Inflammatory macrophage (primary cell): ENCODE measurements around the gene OR51E2.
A peak's percentile ranks its signal among the peaks of the same experiment; 100 is the strongest.

Experiments used
- DNase-seq, 2 donors: peaks; one replicate each; pipeline ENCODE4 v3.0.0-alpha.2; 2020 to 2022

OR51E2 gene

GRCh38 chr11:4662876-4663275 is 34.8 kb downstream of the OR51E2 start:
- DNase-seq, result no peak

GRCh38 chr11:4658629-4659445 is 38.8 kb downstream of the OR51E2 start:
- DNase-seq, result no peak

- DNase-seq, result no peak
These were observed 42.9 kb downstream of the OR51E2 start for GRCh38 chr11:4654635-4655369.

DNA sequence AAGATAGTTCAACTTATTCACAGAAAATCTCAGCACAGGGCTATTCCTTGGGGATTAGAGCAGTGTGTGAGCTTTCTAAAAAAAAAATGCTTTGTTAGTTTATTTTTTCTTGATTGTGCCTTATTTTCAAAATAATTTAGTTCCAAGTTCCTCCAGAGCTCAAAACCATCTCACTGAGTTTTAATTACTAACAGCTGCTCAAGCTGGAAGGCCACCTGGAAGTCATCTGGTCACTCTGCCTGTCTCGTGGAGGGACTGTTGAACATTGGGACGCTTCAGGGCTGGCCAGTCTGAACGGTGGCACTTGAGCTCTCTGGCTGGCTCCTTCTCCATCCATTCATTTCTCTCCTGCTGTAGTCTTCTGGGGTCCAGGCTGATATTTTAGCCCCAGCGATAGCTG is 49.9 kb downstream of the OR51E2 start:
- no peak for DNase-seq

- no peak for DNase-seq
These were observed 51.7 kb downstream of the OR51E2 start for GRCh38 chr11:4645974-4646373.

DNA sequence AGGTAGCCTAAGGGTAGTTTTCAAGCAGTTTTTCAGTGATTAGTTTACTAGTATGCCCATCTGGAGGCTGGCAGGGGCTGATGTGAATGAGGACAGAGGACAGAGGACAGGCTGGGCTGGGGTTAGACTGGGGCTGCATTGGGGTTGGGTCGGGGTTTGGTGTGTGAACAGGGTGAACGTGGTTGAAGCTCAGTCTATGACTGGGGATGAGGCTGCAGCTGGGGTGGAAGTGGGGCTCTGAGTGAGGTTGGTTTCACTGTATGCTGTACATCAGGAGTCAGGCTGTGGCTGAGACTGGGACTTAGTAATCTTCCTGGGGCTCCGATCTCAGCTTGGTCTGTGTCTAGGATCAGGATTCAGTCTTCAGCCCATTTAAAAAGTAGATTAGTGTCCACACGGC is 53.4 kb downstream of the OR51E2 start:
- DNase-seq, result no peak

DNA sequence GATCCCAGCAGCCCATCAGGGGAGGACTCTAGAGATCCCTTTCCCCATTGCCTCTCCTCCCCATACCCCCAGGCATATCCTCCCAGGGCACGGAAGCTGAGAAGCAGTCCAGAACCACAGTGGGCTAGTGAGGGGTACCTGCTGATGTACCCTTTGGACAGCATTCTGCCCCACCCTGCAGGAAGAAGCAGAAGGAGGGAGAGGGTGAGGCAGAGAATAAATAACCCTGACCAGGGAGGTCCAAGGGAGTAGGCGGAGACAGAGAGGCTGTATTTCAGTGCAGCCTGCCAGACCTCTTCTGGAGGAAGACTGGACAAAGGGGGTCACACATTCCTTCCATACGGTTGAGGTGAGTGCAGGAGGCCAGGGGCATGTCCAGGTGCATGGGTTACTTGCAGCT is 54.0 kb downstream of the OR51E2 start, which contains the start of gene OR51E1:
OR51E1 (plus strand) TSS at position 301 of the 400 bp plus-strand sequence. CDS start 8,545 bp downstream, outside the sequence.
- DNase-seq, result no peak

- no peak for DNase-seq
These were observed 54.6 kb downstream of the OR51E2 start for GRCh38 chr11:4643076-4643475.

DNA sequence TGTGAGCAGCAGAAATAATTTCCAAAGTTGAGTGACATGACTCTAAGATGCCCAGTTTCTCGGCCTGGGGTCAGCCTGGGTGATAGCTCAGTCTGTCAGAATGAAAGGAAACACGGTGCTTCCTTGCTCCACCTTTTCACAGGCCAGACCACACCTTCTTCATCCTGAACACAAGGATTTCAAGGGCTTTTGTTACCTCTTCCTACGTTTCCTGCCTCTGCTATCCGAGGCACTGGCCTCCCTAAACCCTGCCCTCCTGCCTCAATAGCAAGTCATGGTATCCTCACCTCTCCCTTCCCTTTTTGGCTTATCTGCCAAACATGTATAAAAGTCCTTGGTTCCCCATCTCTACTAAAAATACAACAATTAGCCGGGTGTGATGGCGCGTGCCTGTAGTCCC is 55.6 kb downstream of the OR51E2 start:
- no peak for DNase-seq

DNA sequence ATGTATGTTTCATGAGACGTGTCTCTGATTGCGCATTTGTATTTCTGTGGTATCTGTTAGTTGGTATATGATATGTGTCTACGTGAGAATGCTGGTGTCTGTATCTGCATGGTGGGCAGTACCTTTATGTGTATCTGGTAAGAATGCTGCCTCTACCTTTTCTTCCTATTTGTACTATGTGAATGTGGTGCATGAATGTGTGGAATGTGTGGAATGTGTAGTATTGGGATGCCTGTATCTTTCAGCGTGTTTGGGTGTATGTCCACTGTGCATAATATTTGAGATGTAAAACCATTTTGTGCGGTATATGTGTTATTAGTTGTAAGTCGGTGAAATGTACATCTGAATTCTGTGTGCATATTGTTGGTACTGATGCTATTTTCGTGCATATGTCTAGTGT is 56.2 kb downstream of the OR51E2 start:
- no peak for DNase-seq

- no peak for DNase-seq
These were observed 57.7 kb downstream of the OR51E2 start for GRCh38 chr11:4639931-4640330.

- DNase-seq, result no peak
These were observed 60.0 kb downstream of the OR51E2 start for GRCh38 chr11:4637662-4638047.

- peak; percentile 53 to 66 for DNase-seq
These were observed 60.5 kb downstream of the OR51E2 start, which contains the start of gene OR51D1 for GRCh38 chr11:4636962-4637661. OR51D1 (plus strand) TSS chr11:4637477; CDS start chr11:4639791, 2,314 bp downstream.

GRCh38 chr11:4636136-4636535 is 61.5 kb downstream of the OR51E2 start:
- DNase-seq, result no peak
